GM23338 (cell line): ENCODE measurements around the gene VDR. TPM values are rescaled to one million over a fixed set of nuclear protein-coding genes. Genes with fewer than 3 reads are reported as not detected.

Source experiments
- ATAC-seq: fragments of 200-7000 bp; cut with Tn5 transposase; 3 replicates; pipeline ENCODE4 v1.9.1; 2020
- DNase-seq: peaks from one replicate; pipeline ENCODE4 v3.0.0-alpha.2; 2015; ENCODE audit warnings: low spot score
- H2AFZ ChIP-seq: fragments of 200-600 bp; sonication (generic); 2 replicates; pipeline ENCODE4 v1.8.0; 2016; ENCODE audit warnings: antibody characterized with exemption, mild to moderate bottlenecking, moderate library complexity
- H3F3A ChIP-seq: fragments of 200-600 bp; sonication (generic); replicated peaks from 2 replicates; pipeline ENCODE4 v1.8.0; 2017; ENCODE audit warnings: antibody characterized with exemption, mixed run types, low read depth
- H3K27ac ChIP-seq: fragments of 200-600 bp; sonication (generic); 2 replicates; pipeline ENCODE4 v1.6.1; 2016; ENCODE audit warnings: low read depth
- H3K27me3 ChIP-seq: fragments of 200-600 bp; sonication (generic); 2 replicates; pipeline ENCODE4 v1.8.0; 2016; ENCODE audit warnings: mild to moderate bottlenecking, mixed run types, moderate library complexity; ENCODE audit not compliant: insufficient read depth
- H3K36me3 ChIP-seq: fragments of 200-600 bp; sonication (generic); 2 replicates; pipeline ENCODE4 v1.8.0; 2016; ENCODE audit warnings: mild to moderate bottlenecking; ENCODE audit not compliant: insufficient read depth
- H3K4me1 ChIP-seq: fragments of 200-600 bp; sonication (generic); 2 replicates; pipeline ENCODE4 v1.8.0; 2016; ENCODE audit warnings: mild to moderate bottlenecking, moderate library complexity; ENCODE audit not compliant: insufficient read depth
- H3K4me2 ChIP-seq: fragments of 200-600 bp; sonication (generic); 2 replicates; pipeline ENCODE4 v1.7.1; 2017; ENCODE audit warnings: mixed run types
- H3K4me3 ChIP-seq: fragments of 200-600 bp; sonication (generic); 2 replicates; pipeline ENCODE4 v1.6.1; 2016; ENCODE audit warnings: mixed run types
- H3K79me2 ChIP-seq: fragments of 200-600 bp; sonication (generic); replicated peaks from 2 replicates; pipeline ENCODE4 v1.8.0; 2017; ENCODE audit warnings: mild to moderate bottlenecking; ENCODE audit not compliant: insufficient read depth
- H3K9me2 ChIP-seq: fragments of 200-600 bp; sonication (generic); 2 replicates; pipeline ENCODE4 v1.8.0; 2017; ENCODE audit not compliant: insufficient read depth
- H4K20me1 ChIP-seq: fragments of 200-600 bp; sonication (generic); replicated peaks from 2 replicates; pipeline ENCODE4 v1.8.0; 2017; ENCODE audit warnings: mild to moderate bottlenecking; ENCODE audit not compliant: insufficient read depth
- H3K27ac Mint-ChIP-seq: 2 replicates; pipeline ENCODE4 v1.8.0; 2020; ENCODE audit warnings: inconsistent platforms, mild to moderate bottlenecking, moderate library complexity, mixed read lengths
- H3K27me3 Mint-ChIP-seq: 3 replicates; pipeline ENCODE4 v1.8.0; 2022; ENCODE audit warnings: low read depth, mild to moderate bottlenecking, moderate library complexity, mixed read lengths, inconsistent platforms; ENCODE audit not compliant: insufficient read depth, poor library complexity
- H3K36me3 Mint-ChIP-seq: 3 replicates; pipeline ENCODE4 v1.8.0; 2021; ENCODE audit warnings: low read depth, mild to moderate bottlenecking, inconsistent platforms, moderate library complexity, mixed read lengths
- H3K4me1 Mint-ChIP-seq: 3 replicates; pipeline ENCODE4 v1.8.0; 2020; ENCODE audit warnings: mild to moderate bottlenecking, inconsistent platforms, mixed read lengths
- H3K4me3 Mint-ChIP-seq: 3 replicates; pipeline ENCODE4 v1.8.0; 2021; ENCODE audit warnings: moderate library complexity, mild to moderate bottlenecking, inconsistent platforms, mixed read lengths
- H3K9me3 Mint-ChIP-seq: 3 replicates; pipeline ENCODE4 v1.8.0; 2020; ENCODE audit warnings: moderate library complexity, mild to moderate bottlenecking, inconsistent platforms, mixed read lengths
- CTCF ChIP-seq, 2 experiments: fragments of 200-600 bp in 1 of 2; sonication (generic) in 1 of 2; conservative IDR thresholded peaks; 2 replicates each; pipeline versions ENCODE4 v1.5.1 to v1.6.1; 2016 to 2017; ENCODE audit warnings: antibody characterized with exemption in 2 of 2, low read depth in 2 of 2, mild to moderate bottlenecking in 2 of 2, moderate library complexity in 1 of 2
- EZH2phosphoT487 ChIP-seq: fragments of 200-600 bp; sonication (generic); IDR thresholded peaks from one replicate; pipeline ENCODE4 v1.8.1; 2018; ENCODE audit warnings: antibody characterized with exemption; ENCODE audit not compliant: unreplicated experiment
- REST ChIP-seq: IDR thresholded peaks from one replicate; pipeline ENCODE4 v1.6.1; 2018; ENCODE audit warnings: antibody characterized with exemption; ENCODE audit not compliant: unreplicated experiment
- STAT1 ChIP-seq: IDR thresholded peaks from one replicate; pipeline ENCODE4 v1.6.1; 2016; ENCODE audit warnings: antibody characterized with exemption; ENCODE audit not compliant: unreplicated experiment
- polyA plus RNA-seq: library from polyadenylated mRNA; unstranded; fragments of >200 nt; fragmentation: Nextera tagmentation; extraction: Ambion mirVana; gene quantifications from 2 replicates; pipeline ENCODE4 v1.2.1, GENCODE V29; 2016
- total RNA-seq: library from RNA; depleted of rRNA; stranded (reverse); fragments of >200 nt; shearing (Covaris generic); gene quantifications from 2 replicates; pipeline ENCODE4 v1.2.3, GENCODE V29; 2014

VDR gene
- total and polyA plus RNA-seq, 2 experiments from 2014 or later = 0.37 to 1.4 TPM

- H3K27me3 Mint-ChIP-seq = peaks cover 15% of the 10 kb centered on the region
- H3K36me3 Mint-ChIP-seq = no peaks in the 10 kb centered on the region
- H3K27ac ChIP-seq = no peak overlapping the region
- peaks cover 43% of the 10 kb centered on the region for H3K4me1 Mint-ChIP-seq
- no peaks in the 10 kb centered on the region for H3F3A ChIP-seq
- H3K27ac Mint-ChIP-seq = no peak overlapping the region
- peaks cover 13% of the 10 kb centered on the region; the same call in 1 of the 2 replicates for H3K4me1 ChIP-seq
- no peak overlapping the region for H3K4me2 ChIP-seq
- TF ChIP-seq CTCF (conservative IDR thresholded peaks at IDR 0.05; ENCODE audit: low read depth in 2 of 2) (peak; percentile 51 to 74), STAT1 (no peak)
- H4K20me1 ChIP-seq = no peaks in the 10 kb centered on the region
- H3K79me2 ChIP-seq = no peaks in the 10 kb centered on the region
- no peaks in the 10 kb centered on the region for H3K9me2 ChIP-seq
- no peaks in the 10 kb centered on the region for H3K27me3 ChIP-seq
- no peaks in the 10 kb centered on the region for H3K9me3 Mint-ChIP-seq
- 0 out of 2 replicates have a peak overlapping the region, but pooled peaks have one; percentile 52 for H2AFZ ChIP-seq
- H3K4me3 ChIP-seq = no peak overlapping the region
- H3K4me3 Mint-ChIP-seq = no peak overlapping the region
- ATAC-seq (peak; percentile 63), DNase-seq (peak; percentile 78)
- H3K36me3 ChIP-seq = no peaks in the 10 kb centered on the region
Measured at GRCh38 chr12:47838286-47838931, 66.4 kb downstream of the VDR start.

GRCh38 chr12:47837190-47838171 lies 67.3 kb downstream of the VDR start:
- Histone ChIP-seq H3K27me3 (no peaks in the 10 kb centered on the region), H2AFZ (no peak overlapping the region), H3K4me2 (no peak overlapping the region), H4K20me1 (no peaks in the 10 kb centered on the region), H3K4me3 (no peak overlapping the region), H3K27ac (no peak overlapping the region), H3K36me3 (no peaks in the 10 kb centered on the region), H3F3A (no peaks in the 10 kb centered on the region), H3K4me1 (peaks cover 13% of the 10 kb centered on the region), H3K79me2 (no peaks in the 10 kb centered on the region), H3K9me2 (no peaks in the 10 kb centered on the region)
- peak; percentile 74 for ATAC-seq
- Mint-ChIP-seq H3K27ac (no peak overlapping the region), H3K4me1 (peaks cover 41% of the 10 kb centered on the region), H3K4me3 (no peak overlapping the region), H3K27me3 (peaks cover 13% of the 10 kb centered on the region), H3K9me3 (no peaks in the 10 kb centered on the region; the same call in 2 of the 3 replicates), H3K36me3 (no peaks in the 10 kb centered on the region)
- peak; percentile 94 to 95 for TF ChIP-seq CTCF (conservative IDR thresholded peaks at IDR 0.05; ENCODE audit: low read depth in 2 of 2)
- TF ChIP-seq EZH2phosphoT487 = no peak
- TF ChIP-seq REST = no peak
- DNase-seq = peak; percentile 91
